GM12878 (cell line): ENCODE measurements around the gene VAV2. TPM values are rescaled to one million over a fixed set of nuclear protein-coding genes. Genes with fewer than 3 reads are reported as not detected.

ENCODE experiments used
- ATAC-seq: fragments of 200-7000 bp; cut with Tn5 transposase; 3 replicates; pipeline ENCODE4 v1.9.1; 2020; ENCODE audit warnings: mild to moderate bottlenecking, moderate library complexity
- BruUV-seq: library from RNA; stranded (reverse); fragments of 400-500 nt; replicated peaks from 2 replicates; lab custom pipeline; 2021; lab: Mats Ljungman, UMichigan
- CTCF ChIA-PET: fragments of 300-600 bp; sonication (Branson Sonifier 250); formaldehyde crosslinking; extraction: SDS; loops from one replicate; lab custom pipeline; 2021; ENCODE audit warnings: inconsistent platforms; lab: Yijun Ruan, JAX
- POLR2A ChIA-PET: fragments of 350-600 bp; formaldehyde crosslinking; extraction: SDS; loops from one replicate; lab custom pipeline; 2021; ENCODE audit warnings: inconsistent platforms; lab: Charles Lee
- RAD21 ChIA-PET: fragments of 300-600 bp; sonication (Branson Sonifier 250); formaldehyde crosslinking; loops from one replicate; lab custom pipeline; 2023; ENCODE audit warnings: antibody characterized with exemption; ENCODE audit not compliant: unreplicated experiment; lab: Charles Lee
- SMC1A ChIA-PET: fragments of 300-600 bp; sonication (Branson Sonifier 250); formaldehyde crosslinking; loops from one replicate; lab custom pipeline; 2023; ENCODE audit not compliant: unreplicated experiment, uncharacterized antibody; lab: Charles Lee
- DNase-seq: peaks from one replicate; pipeline ENCODE4 v3.0.0-alpha.2; 2011; ENCODE audit warnings: low read depth, low spot score
- FAIRE-seq: peaks from 3 replicates; lab custom pipeline; 2011; peaks lifted over from hg19 to GRCh38; lab: Jason Lieb, UNC
- H2AFZ ChIP-seq: 2 replicates; pipeline ENCODE4 v1.6.0; 2011; ENCODE audit warnings: low read depth, low read length, control low read depth; ENCODE audit not compliant: control insufficient read depth
- H3K27ac ChIP-seq: 2 replicates; pipeline ENCODE4 v1.5.1; 2011; ENCODE audit warnings: control low read depth; ENCODE audit not compliant: control insufficient read depth, insufficient read depth
- H3K27me3 ChIP-seq, 2 experiments: replicated peaks in 1 of 2; 2 replicates each; pipeline versions ENCODE4 v1.6.0 to v1.6.1; 2011; ENCODE audit warnings: low read length in 1 of 2; ENCODE audit not compliant: control insufficient read depth in 2 of 2, insufficient read depth in 2 of 2
- H3K36me3 ChIP-seq, 2 experiments: 2 replicates each; pipeline ENCODE4 v1.5.1; 2011; ENCODE audit warnings: low read length in 1 of 2; ENCODE audit not compliant: control insufficient read depth in 2 of 2, insufficient read depth in 2 of 2
- H3K4me1 ChIP-seq: 2 replicates; pipeline ENCODE4 v1.6.1; 2011; ENCODE audit warnings: mild to moderate bottlenecking, low read length, moderate library complexity, mixed read lengths; ENCODE audit not compliant: control insufficient read depth, insufficient read depth
- H3K4me2 ChIP-seq: 2 replicates; pipeline ENCODE4 v1.6.0; 2011; ENCODE audit warnings: control low read depth; ENCODE audit not compliant: control insufficient read depth, insufficient read depth
- H3K4me3 ChIP-seq: fragments of 200-600 bp; sonication (generic); 2 replicates; pipeline ENCODE4 v1.5.1; 2016
- H3K79me2 ChIP-seq: 2 replicates; pipeline ENCODE4 v1.6.0; 2011; ENCODE audit warnings: low read length; ENCODE audit not compliant: control insufficient read depth, insufficient read depth
- H3K9ac ChIP-seq: 2 replicates; pipeline ENCODE4 v1.8.0; 2011; ENCODE audit warnings: low read length, control low read depth, mixed read lengths; ENCODE audit not compliant: control insufficient read depth, insufficient read depth
- H3K9me3 ChIP-seq: replicated peaks from 3 replicates; pipeline ENCODE4 v1.5.1; 2011; ENCODE audit warnings: mild to moderate bottlenecking, low read length; ENCODE audit not compliant: control insufficient read depth, insufficient read depth
- H4K20me1 ChIP-seq: 2 replicates; pipeline ENCODE4 v1.6.0; 2011; ENCODE audit not compliant: control insufficient read depth, insufficient read depth
- CHD4 ChIP-seq: fragments of 200-600 bp; sonication (generic); IDR thresholded peaks from 2 replicates; pipeline ENCODE4 v1.6.1; 2016; ENCODE audit warnings: mild to moderate bottlenecking
- HDAC2 ChIP-seq: fragments of 200-600 bp; sonication (generic); IDR thresholded peaks from 2 replicates; pipeline ENCODE4 v1.6.1; 2017
- MYB ChIP-seq: fragments of 150-350 bp; IDR thresholded peaks from 2 replicates; pipeline ENCODE4 v1.6.1; 2014; ENCODE audit warnings: mild to moderate bottlenecking, low read depth, low read length, borderline replicate concordance
- NFIC ChIP-seq: IDR thresholded peaks from 2 replicates; pipeline ENCODE4 v1.6.1; 2012; ENCODE audit warnings: low read depth, mild to moderate bottlenecking, inconsistent platforms, low read length, moderate library complexity
- POLR2A ChIP-seq: IDR thresholded peaks from 2 replicates; pipeline ENCODE4 v1.6.1; 2011; ENCODE audit warnings: low read depth, mild to moderate bottlenecking, low read length
- STAT3 ChIP-seq: IDR thresholded peaks from 2 replicates; pipeline ENCODE4 v1.6.1; 2011; ENCODE audit warnings: low read depth, low read length, improper control_type of control experiment
- SUZ12 ChIP-seq: fragments of 200-600 bp; sonication (generic); IDR thresholded peaks from one replicate; pipeline ENCODE4 v1.6.1; 2018; ENCODE audit warnings: antibody characterized with exemption, mild to moderate bottlenecking; ENCODE audit not compliant: unreplicated experiment
- ZNF24 ChIP-seq: fragments of 450-650 bp; IDR thresholded peaks from 2 replicates; pipeline ENCODE4 v1.6.1; 2017; ENCODE audit warnings: antibody characterized with exemption, mild to moderate bottlenecking
- WGBS: methylation state at CpG from one replicate; pipeline ENCODE4 v1.1.6; 2016; ENCODE audit warnings: low lambda C conversion rate; ENCODE audit not compliant: insufficient replicate concordance, insufficient coverage; ENCODE audit errors: missing lambda C conversion rate; 5-methylcytosine and 5-hydroxymethylcytosine counted together
- in situ Hi-C: fragments of 300-500 bp; cut with MboI; formaldehyde crosslinking; loops from 9 replicates; pipeline ENCODE4 v1.14.3; 2018; ENCODE audit warnings: mixed read lengths
- intact Hi-C: fragments of 100-400 bp; cut with micrococcal nuclease; formaldehyde crosslinking; loops from one replicate; pipeline ENCODE4 v1.14.2; 2022; ENCODE audit not compliant: unreplicated experiment
- polyA plus RNA-seq, 11 experiments: library from polyadenylated mRNA; depleted of rRNA in 4 of 11; unstranded in 6 of 11; stranded (reverse) in 5 of 11; fragments of >200 nt; fragmentation: Nextera tagmentation in 4 of 11; fragmentation: Illumina TruSeq in 1 of 11; extraction: Ambion mirVana in 4 of 11; extraction: Trizol in 1 of 11; gene quantifications; 1 replicate in 1 of 11; 2 replicates in 10 of 11; pipeline versions ENCODE4 v1.2.1 to v1.2.3, GENCODE V29; 2011 to 2016; ENCODE audit warnings: inconsistent platforms in 2 of 11, missing spikeins in 2 of 11, low read depth in 1 of 11
- total RNA-seq, 4 experiments: library from RNA; depleted of rRNA in 3 of 4; stranded (reverse); fragments of >200 nt in 3 of 4; fragmentation: Illumina TruSeq in 1 of 4; extraction: Trizol in 1 of 4; gene quantifications; 2 replicates each; pipeline versions ENCODE4 v1.2.1 to v1.2.3, GENCODE V29; 2013 to 2021
- TF ChIP-seq, protein P1 (sequence below): IDR thresholded peaks from 2 replicates; pipeline ENCODE4 v1.6.1; 2012; ENCODE audit warnings: low read depth, low read length, improper control_type of control experiment
- TF ChIP-seq, protein P2 (sequence below): fragments of 450-650 bp; IDR thresholded peaks from 2 replicates; pipeline ENCODE4 v1.6.1; 2017; ENCODE audit warnings: mild to moderate bottlenecking, moderate library complexity
- TF ChIP-seq, protein P3 (sequence below): IDR thresholded peaks from 2 replicates; pipeline ENCODE4 v1.6.1; 2011; ENCODE audit warnings: mild to moderate bottlenecking, low read depth, low read length, moderate library complexity; ENCODE audit not compliant: insufficient replicate concordance

VAV2 gene
- total and polyA plus RNA-seq, 10 of the 15 experiments (the other 5 are each of a cell fraction or from before 2014, with no cell fraction given): 0.13 to 43.9 (median 16.9) TPM

DNA sequence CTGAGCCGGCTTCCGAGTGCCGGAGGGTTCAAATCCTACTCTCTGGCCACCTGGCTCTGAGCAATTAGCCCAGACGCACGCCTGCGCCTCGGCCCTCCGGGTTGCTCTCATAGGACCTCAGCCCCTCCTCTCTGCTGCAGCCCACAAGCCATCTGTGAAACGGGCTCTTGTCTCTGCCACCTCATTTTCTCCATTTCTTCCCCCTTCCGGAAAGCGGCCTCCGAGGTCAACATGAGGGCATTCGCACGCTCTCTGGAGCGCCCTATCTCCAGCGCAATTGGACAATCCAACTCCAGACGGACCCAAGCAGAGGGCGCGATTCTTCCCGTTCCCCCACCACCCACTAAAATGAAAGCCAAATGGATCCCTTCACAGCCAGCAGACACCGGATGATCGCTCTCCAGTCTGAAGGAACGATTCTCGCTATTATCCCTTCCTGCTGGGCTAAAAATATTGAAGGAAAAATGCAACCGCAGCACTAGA is 41.5 kb downstream of the VAV2 start:
- H3K9me3 ChIP-seq: no peaks in the 10 kb centered on the region
- WGBS: 98% methylated on average over 25 of the region's 25 CpGs
- H3K79me2 ChIP-seq: peaks cover 74% of the 10 kb centered on the region
- FAIRE-seq: no peak
- peaks cover 40% of the 10 kb centered on the region for H3K4me1 ChIP-seq
- DNase-seq: no peak
- ChIA-PET CTCF (interaction anchor here (1.3 to 2.5 kb wide), 2 partner anchors 43 to 45 kb away, joined by 3 to 6 read pairs; no protein-coding TSS in a partner anchor), SMC1A (no interaction called here), POLR2A (no interaction called here), RAD21 (interaction anchor here (1.4 kb wide), 1 partner anchor 40 kb away, joined by 3 read pairs; no protein-coding TSS in a partner anchor)
- intact Hi-C loops (no loop called here), in situ Hi-C loops (no loop called here)
- no peak overlapping the region for H3K4me2 ChIP-seq
- H3K27me3 ChIP-seq: no peaks in the 10 kb centered on the region
- no peak overlapping the region for H3K27ac ChIP-seq
- TF ChIP-seq SUZ12 (no peak), POLR2A (0 out of 2 replicates have a peak, but pooled peaks have one; percentile 11)
- H3K9ac ChIP-seq: no peak overlapping the region
- BruUV-seq: no TSS peak
- no peak overlapping the region for H2AFZ ChIP-seq
- no peak for ATAC-seq
- H4K20me1 ChIP-seq: no peaks in the 10 kb centered on the region
- no peak overlapping the region for H3K4me3 ChIP-seq
- peaks cover 0 to 11% of the 10 kb centered on the region in 2 experiments; a peak in 2 of 4 replicates for H3K36me3 ChIP-seq

DNA sequence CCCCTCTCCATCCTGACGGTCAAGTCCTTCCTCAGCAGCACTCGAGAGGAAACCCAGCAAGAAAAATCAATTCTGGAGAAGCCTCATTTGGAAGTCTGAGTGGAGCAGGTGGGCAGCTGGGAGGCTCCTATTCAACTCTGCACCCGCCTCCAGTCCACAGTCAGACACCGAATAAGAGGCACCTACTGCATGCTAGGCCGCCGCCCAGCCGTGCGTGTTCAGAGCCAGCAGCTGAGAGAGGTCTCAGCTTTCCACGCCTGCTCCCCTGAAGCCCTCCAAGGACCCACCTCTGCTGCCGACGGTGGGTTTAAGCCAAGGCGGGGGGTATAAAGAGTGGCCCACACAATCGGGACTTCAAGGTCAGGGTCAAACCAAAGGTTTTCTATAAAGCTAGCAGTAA is 41.9 kb downstream of the VAV2 start:
- ATAC-seq (no peak), FAIRE-seq (no peak), DNase-seq (no peak)
- POLR2A ChIA-PET: no interaction called here
- in situ Hi-C loops: no loop called here
- WGBS: 92% methylated on average over 13 of the region's 13 CpGs
- intact Hi-C loops: no loop called here
- SMC1A ChIA-PET: no interaction called here
- no peak overlapping the region for H3K4me2 ChIP-seq
- H3K4me1 ChIP-seq: peaks cover 44% of the 10 kb centered on the region
- no peak overlapping the region for H2AFZ ChIP-seq
- BruUV-seq: no TSS peak
- no peaks in the 10 kb centered on the region for H3K27me3 ChIP-seq
- no peak overlapping the region for H3K27ac ChIP-seq
- no peaks in the 10 kb centered on the region for H4K20me1 ChIP-seq
- H3K9ac ChIP-seq: no peak overlapping the region
- peaks cover 77% of the 10 kb centered on the region for H3K79me2 ChIP-seq
- RAD21 ChIA-PET: interaction anchor here (1.4 kb wide), 1 partner anchor 41 kb away, joined by 3 read pairs; no protein-coding TSS in a partner anchor
- CTCF ChIA-PET: interaction anchor here (1.3 to 2.5 kb wide), 2 partner anchors 43 to 45 kb away, joined by 3 to 6 read pairs; no protein-coding TSS in a partner anchor
- no peak overlapping the region for H3K4me3 ChIP-seq
- H3K9me3 ChIP-seq: no peaks in the 10 kb centered on the region
- H3K36me3 ChIP-seq: peaks cover 0 to 11% of the 10 kb centered on the region in 2 experiments; a peak in 2 of 4 replicates
- TF ChIP-seq ZNF24 (no peak), STAT3 (no peak), NFIC (no peak), HDAC2 (no peak), MYB (no peak), CHD4 (no peak)
- TF ChIP-seq, protein P1, sequence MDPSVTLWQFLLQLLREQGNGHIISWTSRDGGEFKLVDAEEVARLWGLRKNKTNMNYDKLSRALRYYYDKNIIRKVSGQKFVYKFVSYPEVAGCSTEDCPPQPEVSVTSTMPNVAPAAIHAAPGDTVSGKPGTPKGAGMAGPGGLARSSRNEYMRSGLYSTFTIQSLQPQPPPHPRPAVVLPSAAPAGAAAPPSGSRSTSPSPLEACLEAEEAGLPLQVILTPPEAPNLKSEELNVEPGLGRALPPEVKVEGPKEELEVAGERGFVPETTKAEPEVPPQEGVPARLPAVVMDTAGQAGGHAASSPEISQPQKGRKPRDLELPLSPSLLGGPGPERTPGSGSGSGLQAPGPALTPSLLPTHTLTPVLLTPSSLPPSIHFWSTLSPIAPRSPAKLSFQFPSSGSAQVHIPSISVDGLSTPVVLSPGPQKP: no peak
- TF ChIP-seq, protein P2, sequence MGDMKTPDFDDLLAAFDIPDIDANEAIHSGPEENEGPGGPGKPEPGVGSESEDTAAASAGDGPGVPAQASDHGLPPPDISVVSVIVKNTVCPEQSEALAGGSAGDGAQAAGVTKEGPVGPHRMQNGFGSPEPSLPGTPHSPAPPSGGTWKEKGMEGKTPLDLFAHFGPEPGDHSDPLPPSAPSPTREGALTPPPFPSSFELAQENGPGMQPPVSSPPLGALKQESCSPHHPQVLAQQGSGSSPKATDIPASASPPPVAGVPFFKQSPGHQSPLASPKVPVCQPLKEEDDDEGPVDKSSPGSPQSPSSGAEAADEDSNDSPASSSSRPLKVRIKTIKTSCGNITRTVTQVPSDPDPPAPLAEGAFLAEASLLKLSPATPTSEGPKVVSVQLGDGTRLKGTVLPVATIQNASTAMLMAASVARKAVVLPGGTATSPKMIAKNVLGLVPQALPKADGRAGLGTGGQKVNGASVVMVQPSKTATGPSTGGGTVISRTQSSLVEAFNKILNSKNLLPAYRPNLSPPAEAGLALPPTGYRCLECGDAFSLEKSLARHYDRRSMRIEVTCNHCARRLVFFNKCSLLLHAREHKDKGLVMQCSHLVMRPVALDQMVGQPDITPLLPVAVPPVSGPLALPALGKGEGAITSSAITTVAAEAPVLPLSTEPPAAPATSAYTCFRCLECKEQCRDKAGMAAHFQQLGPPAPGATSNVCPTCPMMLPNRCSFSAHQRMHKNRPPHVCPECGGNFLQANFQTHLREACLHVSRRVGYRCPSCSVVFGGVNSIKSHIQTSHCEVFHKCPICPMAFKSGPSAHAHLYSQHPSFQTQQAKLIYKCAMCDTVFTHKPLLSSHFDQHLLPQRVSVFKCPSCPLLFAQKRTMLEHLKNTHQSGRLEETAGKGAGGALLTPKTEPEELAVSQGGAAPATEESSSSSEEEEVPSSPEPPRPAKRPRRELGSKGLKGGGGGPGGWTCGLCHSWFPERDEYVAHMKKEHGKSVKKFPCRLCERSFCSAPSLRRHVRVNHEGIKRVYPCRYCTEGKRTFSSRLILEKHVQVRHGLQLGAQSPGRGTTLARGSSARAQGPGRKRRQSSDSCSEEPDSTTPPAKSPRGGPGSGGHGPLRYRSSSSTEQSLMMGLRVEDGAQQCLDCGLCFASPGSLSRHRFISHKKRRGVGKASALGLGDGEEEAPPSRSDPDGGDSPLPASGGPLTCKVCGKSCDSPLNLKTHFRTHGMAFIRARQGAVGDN: no peak
- TF ChIP-seq, protein P3, sequence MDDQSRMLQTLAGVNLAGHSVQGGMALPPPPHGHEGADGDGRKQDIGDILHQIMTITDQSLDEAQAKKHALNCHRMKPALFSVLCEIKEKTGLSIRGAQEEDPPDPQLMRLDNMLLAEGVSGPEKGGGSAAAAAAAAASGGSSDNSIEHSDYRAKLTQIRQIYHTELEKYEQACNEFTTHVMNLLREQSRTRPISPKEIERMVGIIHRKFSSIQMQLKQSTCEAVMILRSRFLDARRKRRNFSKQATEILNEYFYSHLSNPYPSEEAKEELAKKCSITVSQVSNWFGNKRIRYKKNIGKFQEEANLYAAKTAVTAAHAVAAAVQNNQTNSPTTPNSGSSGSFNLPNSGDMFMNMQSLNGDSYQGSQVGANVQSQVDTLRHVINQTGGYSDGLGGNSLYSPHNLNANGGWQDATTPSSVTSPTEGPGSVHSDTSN: no peak
